Measurements from ENCODE around the gene RFX1. TPM values are rescaled to one million over a fixed set of nuclear protein-coding genes. Genes with fewer than 3 reads are reported as not detected.

RFX1 gene
- total RNA-seq, 1 experiment from 2014 or later, result 14.9 TPM

DNA sequence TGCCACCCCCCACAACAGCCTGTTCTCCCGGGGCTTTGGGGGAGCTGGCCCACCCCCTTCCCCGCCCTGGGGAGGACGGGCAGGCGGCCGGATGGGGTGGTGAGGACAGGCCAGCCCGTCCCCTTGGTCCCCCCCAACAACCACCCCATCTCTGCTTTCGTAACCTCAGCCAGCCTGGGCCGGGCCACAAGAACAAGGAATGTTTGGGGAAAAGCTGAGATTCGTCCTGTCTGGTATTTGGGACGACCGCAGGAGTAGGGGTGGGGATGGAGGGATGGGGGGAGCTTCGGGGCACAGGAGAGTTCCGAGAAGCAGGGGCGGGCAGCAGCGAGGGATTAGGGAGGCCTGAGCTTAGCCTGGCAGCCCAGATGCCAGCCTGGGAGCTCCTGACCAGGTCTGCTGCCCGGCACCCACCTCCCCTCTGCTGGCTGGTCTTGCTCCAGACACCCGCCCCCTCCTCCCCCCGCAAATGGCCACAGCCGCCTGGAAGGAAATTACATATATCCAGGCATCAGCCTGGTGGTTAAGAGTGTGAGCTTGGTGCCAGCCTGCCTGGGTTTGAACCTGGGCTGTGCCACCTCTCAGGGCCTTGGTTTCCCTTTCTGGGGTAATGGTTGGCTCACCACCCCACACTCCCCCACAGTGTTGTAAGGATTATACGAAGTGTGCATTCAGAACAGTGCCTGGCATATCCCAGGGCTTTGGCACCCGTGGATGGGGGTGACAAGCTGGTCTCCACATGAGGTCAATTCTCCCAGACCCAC lies 67.6 kb downstream of the RFX1 start, which contains the start of gene PODNL1:
Gene PODNL1, minus strand, starts transcription at position 117 of the 764 bp plus-strand sequence. CDS start 236 bp downstream, outside the sequence.
- intact Hi-C loops (cut with micrococcal nuclease; ENCODE audit: unreplicated experiment), result no loop called here
- Mint-ChIP-seq H3K9me3 (ENCODE audit: low read depth, unreplicated experiment) (no peaks in the 10 kb centered on the region), H3K27ac (ENCODE audit: unreplicated experiment) (no peak within 1 kb of the TSS), H3K4me3 (ENCODE audit: low read depth, unreplicated experiment) (no peak within 1 kb of the TSS), H3K4me1 (ENCODE audit: low read depth, unreplicated experiment) (peaks cover 17% of the 10 kb centered on the region), H3K36me3 (ENCODE audit: insufficient read depth, unreplicated experiment) (peaks cover 8% of the 10 kb centered on the region), H3K27me3 (ENCODE audit: unreplicated experiment) (peaks cover 30% of the 10 kb centered on the region)
- CTCF ChIA-PET, result interaction anchor here (0.7 kb wide), 2 partner anchors 559 to 1244 kb away, joined by 5 read pairs; no protein-coding TSS in a partner anchor
- BruUV-seq (replicated peaks), result no TSS peak
- TF ChIP-seq, protein P1, sequence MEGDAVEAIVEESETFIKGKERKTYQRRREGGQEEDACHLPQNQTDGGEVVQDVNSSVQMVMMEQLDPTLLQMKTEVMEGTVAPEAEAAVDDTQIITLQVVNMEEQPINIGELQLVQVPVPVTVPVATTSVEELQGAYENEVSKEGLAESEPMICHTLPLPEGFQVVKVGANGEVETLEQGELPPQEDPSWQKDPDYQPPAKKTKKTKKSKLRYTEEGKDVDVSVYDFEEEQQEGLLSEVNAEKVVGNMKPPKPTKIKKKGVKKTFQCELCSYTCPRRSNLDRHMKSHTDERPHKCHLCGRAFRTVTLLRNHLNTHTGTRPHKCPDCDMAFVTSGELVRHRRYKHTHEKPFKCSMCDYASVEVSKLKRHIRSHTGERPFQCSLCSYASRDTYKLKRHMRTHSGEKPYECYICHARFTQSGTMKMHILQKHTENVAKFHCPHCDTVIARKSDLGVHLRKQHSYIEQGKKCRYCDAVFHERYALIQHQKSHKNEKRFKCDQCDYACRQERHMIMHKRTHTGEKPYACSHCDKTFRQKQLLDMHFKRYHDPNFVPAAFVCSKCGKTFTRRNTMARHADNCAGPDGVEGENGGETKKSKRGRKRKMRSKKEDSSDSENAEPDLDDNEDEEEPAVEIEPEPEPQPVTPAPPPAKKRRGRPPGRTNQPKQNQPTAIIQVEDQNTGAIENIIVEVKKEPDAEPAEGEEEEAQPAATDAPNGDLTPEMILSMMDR (IDR thresholded peaks at IDR 0.05; ENCODE audit: unreplicated experiment), result no peak
- no peak for DNase-seq

DNA sequence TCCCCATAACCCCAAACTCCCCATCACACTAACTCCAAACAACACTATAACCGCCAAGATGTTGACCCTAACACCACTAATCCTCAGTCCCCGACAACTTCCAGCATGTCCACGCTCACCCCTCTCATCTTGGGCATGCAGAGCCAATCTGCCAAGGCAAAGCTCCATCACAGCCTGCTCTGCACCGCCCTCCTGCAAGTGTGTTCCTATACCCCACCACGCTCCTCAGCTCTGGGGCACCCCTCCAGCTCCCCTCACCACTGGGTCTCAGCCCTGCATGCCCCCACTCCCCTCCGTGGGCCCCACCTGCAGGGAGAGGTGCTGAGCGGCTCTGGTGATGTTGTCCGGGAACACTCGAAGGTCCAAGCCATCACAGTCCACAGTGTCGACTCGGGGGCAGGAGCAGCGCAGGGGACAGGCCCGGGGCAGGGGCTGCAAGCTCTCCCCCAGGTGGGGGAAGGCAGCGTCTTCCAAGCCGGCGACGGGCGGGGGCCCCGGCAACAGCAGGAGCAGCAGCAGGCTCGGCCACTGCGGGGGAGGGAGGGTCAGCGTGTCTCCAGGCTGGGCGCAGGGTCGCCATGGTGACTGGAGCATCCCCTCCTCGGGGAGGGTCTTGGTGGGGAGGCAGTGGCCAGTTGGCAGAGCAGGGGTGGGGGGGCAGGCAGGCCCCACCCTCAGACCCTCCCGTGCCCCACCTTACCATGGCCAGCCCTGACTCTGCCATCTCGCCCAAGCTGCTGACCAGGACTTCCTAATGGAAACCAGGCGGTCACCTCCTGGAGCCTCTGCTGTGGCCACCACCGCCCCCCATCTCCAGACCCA lies 68.4 kb downstream of the RFX1 start:
- CTCF ChIA-PET, result no interaction called here
- peaks cover 34% of the 10 kb centered on the region for H3K27me3 Mint-ChIP-seq (ENCODE audit: unreplicated experiment)
- no peaks in the 10 kb centered on the region for H3K9me3 Mint-ChIP-seq (ENCODE audit: low read depth, unreplicated experiment)
- no TSS peak for BruUV-seq (replicated peaks)
- TF ChIP-seq, protein P1 (IDR thresholded peaks at IDR 0.05; ENCODE audit: unreplicated experiment), result no peak
- intact Hi-C loops (cut with micrococcal nuclease; ENCODE audit: unreplicated experiment), result no loop called here
- H3K4me3 Mint-ChIP-seq (ENCODE audit: low read depth, unreplicated experiment), result no peak overlapping the region
- H3K4me1 Mint-ChIP-seq (ENCODE audit: low read depth, unreplicated experiment), result peaks cover 17% of the 10 kb centered on the region
- H3K27ac Mint-ChIP-seq (ENCODE audit: unreplicated experiment), result no peak overlapping the region
- H3K36me3 Mint-ChIP-seq (ENCODE audit: insufficient read depth, unreplicated experiment), result peaks cover 13% of the 10 kb centered on the region
- DNase-seq, result no peak

DNA sequence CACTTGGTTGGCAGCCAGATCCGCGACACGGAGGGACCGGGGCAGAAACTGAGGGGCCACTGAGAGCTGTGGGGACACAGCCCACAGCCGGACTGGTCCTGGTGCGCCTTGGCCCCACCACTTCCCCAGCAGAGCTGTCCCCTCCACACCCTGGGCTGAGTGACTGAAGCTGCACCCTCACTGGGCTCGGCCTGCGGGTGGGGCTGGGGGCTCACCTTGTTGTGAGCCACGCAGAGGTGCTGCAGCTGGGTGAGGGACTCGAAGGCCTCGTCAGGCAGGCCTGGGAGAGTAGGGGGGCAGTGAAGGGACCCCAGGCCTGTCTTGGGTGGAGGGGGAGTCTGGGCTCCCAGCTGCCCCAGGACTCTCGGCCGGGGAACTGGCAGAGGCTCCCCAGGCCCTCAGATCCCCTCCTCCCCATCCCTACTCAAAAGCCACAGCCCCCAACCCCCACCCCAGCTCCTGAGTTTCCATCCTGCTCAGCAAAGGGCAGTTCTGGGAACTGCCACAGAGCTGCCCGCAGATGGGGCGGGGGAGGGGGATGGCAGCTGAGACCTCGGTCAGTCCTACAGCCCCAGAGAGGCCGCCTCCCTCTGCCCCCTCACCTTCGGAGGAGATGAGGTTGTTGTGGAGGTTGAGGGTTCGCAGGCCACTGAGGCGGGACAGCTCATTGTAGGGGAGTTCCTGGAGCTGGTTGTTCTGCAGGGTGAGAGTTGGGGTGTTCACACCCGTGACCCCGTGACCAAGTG lies 70.2 kb downstream of the RFX1 start:
- Mint-ChIP-seq H3K9me3 (ENCODE audit: low read depth, unreplicated experiment) (no peaks in the 10 kb centered on the region), H3K4me3 (ENCODE audit: low read depth, unreplicated experiment) (no peak overlapping the region), H3K27me3 (ENCODE audit: unreplicated experiment) (peaks cover 34% of the 10 kb centered on the region), H3K36me3 (ENCODE audit: insufficient read depth, unreplicated experiment) (peaks cover 13% of the 10 kb centered on the region), H3K4me1 (ENCODE audit: low read depth, unreplicated experiment) (peaks cover 17% of the 10 kb centered on the region), H3K27ac (ENCODE audit: unreplicated experiment) (no peak overlapping the region)
- intact Hi-C loops (cut with micrococcal nuclease; ENCODE audit: unreplicated experiment), result no loop called here
- DNase-seq, result no peak
- BruUV-seq (replicated peaks), result no TSS peak
- TF ChIP-seq, protein P1 (IDR thresholded peaks at IDR 0.05; ENCODE audit: unreplicated experiment), result no peak
- CTCF ChIA-PET, result interaction anchor here (0.7 kb wide), 1 partner anchor 68 kb away, joined by 4 read pairs; no protein-coding TSS in a partner anchor

DNA sequence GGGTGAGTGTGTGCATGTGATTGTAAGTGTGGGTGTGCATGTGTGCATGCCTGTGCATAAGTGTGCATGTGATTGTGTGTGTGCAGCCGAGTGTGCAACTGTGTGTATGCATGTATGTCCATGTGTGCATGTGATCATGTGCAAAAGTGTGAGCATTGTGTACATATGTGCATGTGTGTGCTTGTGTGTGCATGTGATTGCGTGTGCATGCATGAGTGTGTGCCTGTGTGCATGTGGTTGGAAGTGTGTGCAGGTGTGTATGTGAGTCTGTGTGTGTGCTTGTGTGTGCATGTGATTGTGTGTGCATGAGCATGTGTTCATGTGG lies 71.4 kb downstream of the RFX1 start:
- Mint-ChIP-seq H3K36me3 (ENCODE audit: insufficient read depth, unreplicated experiment) (peaks cover 13% of the 10 kb centered on the region), H3K27ac (ENCODE audit: unreplicated experiment) (no peak overlapping the region), H3K4me1 (ENCODE audit: low read depth, unreplicated experiment) (peaks cover 17% of the 10 kb centered on the region), H3K27me3 (ENCODE audit: unreplicated experiment) (peaks cover 34% of the 10 kb centered on the region), H3K4me3 (ENCODE audit: low read depth, unreplicated experiment) (no peak overlapping the region), H3K9me3 (ENCODE audit: low read depth, unreplicated experiment) (no peaks in the 10 kb centered on the region)
- DNase-seq, result no peak
- TF ChIP-seq, protein P1 (IDR thresholded peaks at IDR 0.05; ENCODE audit: unreplicated experiment), result no peak
- intact Hi-C loops (cut with micrococcal nuclease; ENCODE audit: unreplicated experiment), result no loop called here
- CTCF ChIA-PET, result no interaction called here
- no TSS peak for BruUV-seq (replicated peaks)

All from Calu3 (cell line).